Loucy (cell line): ENCODE measurements around the gene SMIM45.

Source experiments
- CTCF ChIP-seq: fragments of 200-600 bp; sonication (generic); conservative IDR thresholded peaks from 2 replicates; pipeline ENCODE4 v1.5.1; 2014; ENCODE audit warnings: mild to moderate bottlenecking, antibody characterized with exemption, low read length
- EZH2phosphoT487 ChIP-seq: fragments of 200-600 bp; IDR thresholded peaks from 2 replicates; pipeline ENCODE4 v1.6.1; 2018; ENCODE audit warnings: antibody characterized with exemption, mild to moderate bottlenecking, moderate library complexity, borderline replicate concordance

DNA sequence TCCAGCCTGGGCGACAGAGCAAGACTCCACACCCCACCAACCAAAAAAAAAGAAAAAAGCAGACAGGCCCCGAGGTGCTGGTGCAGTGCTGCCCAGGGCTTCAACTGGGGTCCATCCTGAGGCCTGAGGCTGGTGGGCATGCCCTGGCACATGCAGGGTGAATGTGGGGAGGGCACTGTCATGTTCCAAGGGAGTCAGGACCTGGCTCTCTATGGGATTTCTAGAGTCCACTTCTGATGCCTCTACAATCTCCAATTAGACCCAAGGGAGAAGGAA lies 15.1 kb upstream of the SMIM45 start:
- TF ChIP-seq CTCF: no peak
- no peak for TF ChIP-seq EZH2phosphoT487
